Measurements from ENCODE around the gene LMTK2. TPM values are rescaled to one million over a fixed set of nuclear protein-coding genes. Genes with fewer than 3 reads are reported as not detected.

Gene LMTK2
- total RNA-seq, 1 donor from 2014 or later, result 12.9 TPM

- no peak for DNase-seq (ENCODE audit: low read depth)
- TF ChIP-seq CTCF (IDR thresholded peaks at IDR 0.05; ENCODE audit: insufficient read depth, low read length, severe bottlenecking), result no peak
- no peak for FAIRE-seq
- H3K27me3 ChIP-seq (ENCODE audit: control insufficient read depth, insufficient read depth, low read length), result no peaks in the 10 kb centered on the region
- H3K36me3 ChIP-seq (ENCODE audit: control insufficient read depth, insufficient read depth, low read length), result peaks cover 2% of the 10 kb centered on the region
- H3K4me3 ChIP-seq (ENCODE audit: low read depth, low read length), result no peak overlapping the region
Observed at GRCh38 chr7:98166668-98166970, 60.0 kb downstream of the LMTK2 start.

GRCh38 chr7:98167653-98168052 is 61.0 kb downstream of the LMTK2 start:
- DNase-seq (ENCODE audit: low read depth) (no peak), FAIRE-seq (no peak)
- TF ChIP-seq CTCF (IDR thresholded peaks at IDR 0.05; ENCODE audit: insufficient read depth, low read length, severe bottlenecking), result no peak
- Histone ChIP-seq H3K36me3 (ENCODE audit: control insufficient read depth, insufficient read depth, low read length) (peaks cover 7% of the 10 kb centered on the region), H3K27me3 (ENCODE audit: control insufficient read depth, insufficient read depth, low read length) (no peaks in the 10 kb centered on the region), H3K4me3 (ENCODE audit: low read depth, low read length) (no peak overlapping the region)

- no peak for FAIRE-seq
- peak; percentile 83 for DNase-seq (ENCODE audit: low read depth)
- Histone ChIP-seq H3K27me3 (ENCODE audit: control insufficient read depth, insufficient read depth, low read length) (no peaks in the 10 kb centered on the region), H3K36me3 (ENCODE audit: control insufficient read depth, insufficient read depth, low read length) (peaks cover 8% of the 10 kb centered on the region), H3K4me3 (ENCODE audit: low read depth, low read length) (no peak overlapping the region)
- TF ChIP-seq CTCF (IDR thresholded peaks at IDR 0.05; ENCODE audit: insufficient read depth, low read length, severe bottlenecking), result peak; percentile 69
Observed at GRCh38 chr7:98168181-98168903, 61.7 kb downstream of the LMTK2 start.

GRCh38 chr7:98168904-98169621 is 62.4 kb downstream of the LMTK2 start:
- FAIRE-seq, result no peak

GRCh38 chr7:98170966-98171365 is 64.3 kb downstream of the LMTK2 start:
- Histone ChIP-seq H3K4me3 (ENCODE audit: low read depth, low read length) (no peak overlapping the region), H3K27me3 (ENCODE audit: control insufficient read depth, insufficient read depth, low read length) (no peaks in the 10 kb centered on the region), H3K36me3 (ENCODE audit: control insufficient read depth, insufficient read depth, low read length) (peaks cover 13% of the 10 kb centered on the region)
- FAIRE-seq (no peak), DNase-seq (ENCODE audit: low read depth) (no peak)
- no peak for TF ChIP-seq CTCF (IDR thresholded peaks at IDR 0.05; ENCODE audit: insufficient read depth, low read length, severe bottlenecking)

More at GRCh38 chr7:98168904-98169621, 62.4 kb downstream of the LMTK2 start:
- H3K36me3 ChIP-seq (ENCODE audit: control insufficient read depth, insufficient read depth, low read length), result peaks cover 8% of the 10 kb centered on the region
- no peak overlapping the region for H3K4me3 ChIP-seq (ENCODE audit: low read depth, low read length)
- TF ChIP-seq CTCF (IDR thresholded peaks at IDR 0.05; ENCODE audit: insufficient read depth, low read length, severe bottlenecking), result no peak
- H3K27me3 ChIP-seq (ENCODE audit: control insufficient read depth, insufficient read depth, low read length), result no peaks in the 10 kb centered on the region
- DNase-seq (ENCODE audit: low read depth), result no peak

Measured in bronchial epithelial cell (primary cell).